Subcutaneous adipose tissue (tissue), 4 donors: ENCODE results near the gene CORO2A. TPM values are rescaled to one million over a fixed set of nuclear protein-coding genes. Genes with fewer than 3 reads are reported as not detected.

Experiments
- total RNA-seq, 4 donors: library from RNA; depleted of rRNA; stranded (reverse); fragments of >200 nt; gene quantifications; one replicate each; pipeline ENCODE4 v1.1.0, GENCODE V29; 2016
- TF ChIP-seq, protein P1 (sequence below): fragments of 450-650 bp; IDR thresholded peaks from one replicate; pipeline ENCODE4 v1.5.1; 2016; ENCODE audit warnings: low read depth, mild to moderate bottlenecking, control low read depth, antibody characterized with exemption, moderate library complexity

The CORO2A gene
- total RNA-seq, 4 donors from 2014 or later, result 0.82 to 10.4 (median 2.0) TPM

DNA sequence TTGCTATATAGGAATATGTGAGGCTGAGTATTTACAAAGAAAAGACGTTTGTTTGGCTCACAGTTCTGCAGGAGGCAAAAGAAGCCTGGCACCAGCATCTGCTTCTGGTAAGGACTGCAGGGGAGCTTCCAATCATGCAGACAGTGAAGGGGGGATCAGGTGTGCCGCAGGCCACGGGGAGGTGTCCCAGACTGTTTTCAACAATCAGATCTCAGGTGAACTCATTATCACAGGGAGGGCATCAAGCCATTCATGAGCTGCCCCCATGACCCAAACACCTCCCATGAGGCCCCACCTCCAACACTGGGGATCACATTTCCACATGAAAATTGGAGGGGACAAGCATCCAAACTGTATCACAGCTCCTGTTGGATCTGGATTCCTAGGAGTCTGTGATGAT, 43.0 kb downstream of the CORO2A start:
- TF ChIP-seq, protein P1, sequence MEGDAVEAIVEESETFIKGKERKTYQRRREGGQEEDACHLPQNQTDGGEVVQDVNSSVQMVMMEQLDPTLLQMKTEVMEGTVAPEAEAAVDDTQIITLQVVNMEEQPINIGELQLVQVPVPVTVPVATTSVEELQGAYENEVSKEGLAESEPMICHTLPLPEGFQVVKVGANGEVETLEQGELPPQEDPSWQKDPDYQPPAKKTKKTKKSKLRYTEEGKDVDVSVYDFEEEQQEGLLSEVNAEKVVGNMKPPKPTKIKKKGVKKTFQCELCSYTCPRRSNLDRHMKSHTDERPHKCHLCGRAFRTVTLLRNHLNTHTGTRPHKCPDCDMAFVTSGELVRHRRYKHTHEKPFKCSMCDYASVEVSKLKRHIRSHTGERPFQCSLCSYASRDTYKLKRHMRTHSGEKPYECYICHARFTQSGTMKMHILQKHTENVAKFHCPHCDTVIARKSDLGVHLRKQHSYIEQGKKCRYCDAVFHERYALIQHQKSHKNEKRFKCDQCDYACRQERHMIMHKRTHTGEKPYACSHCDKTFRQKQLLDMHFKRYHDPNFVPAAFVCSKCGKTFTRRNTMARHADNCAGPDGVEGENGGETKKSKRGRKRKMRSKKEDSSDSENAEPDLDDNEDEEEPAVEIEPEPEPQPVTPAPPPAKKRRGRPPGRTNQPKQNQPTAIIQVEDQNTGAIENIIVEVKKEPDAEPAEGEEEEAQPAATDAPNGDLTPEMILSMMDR, result no peak

DNA sequence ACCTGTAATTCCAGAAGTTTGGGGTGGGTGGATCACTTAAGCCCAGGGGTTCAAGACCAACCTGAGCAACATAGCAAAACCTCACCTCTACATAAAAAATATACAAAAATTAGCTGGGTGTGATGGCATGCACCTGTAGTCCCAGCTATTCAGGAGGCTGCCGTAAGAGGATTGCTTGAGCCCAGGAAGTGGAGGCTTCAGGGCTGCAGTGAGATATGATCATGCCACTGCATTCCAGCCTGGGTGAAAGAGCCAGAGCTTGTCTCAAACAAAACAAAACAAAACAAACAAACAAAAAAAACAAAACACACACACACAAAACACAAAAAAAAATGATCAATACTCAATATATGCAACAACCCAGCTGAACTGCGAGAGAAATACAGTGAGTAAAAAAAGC, 44.0 kb downstream of the CORO2A start:
- TF ChIP-seq, protein P1, result no peak

DNA sequence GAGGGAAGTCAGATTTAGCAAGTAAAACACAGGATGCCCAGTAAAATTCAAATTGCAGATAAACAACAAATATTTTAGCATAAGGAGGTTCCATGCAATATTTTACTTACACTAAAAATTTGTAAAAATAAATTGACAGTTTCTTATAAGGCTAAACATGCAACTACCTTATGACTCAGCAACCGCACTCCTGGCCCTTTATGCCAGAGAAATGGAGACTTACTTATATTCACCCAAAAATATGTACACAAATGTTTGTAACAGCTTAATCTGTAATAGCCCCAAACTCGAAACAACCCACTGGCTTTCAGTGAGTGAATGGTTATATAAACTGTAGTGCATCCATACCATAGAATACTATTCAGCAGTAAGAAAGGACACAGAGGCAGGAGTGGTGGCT, 44.9 kb downstream of the CORO2A start:
- TF ChIP-seq, protein P1, result no peak

DNA sequence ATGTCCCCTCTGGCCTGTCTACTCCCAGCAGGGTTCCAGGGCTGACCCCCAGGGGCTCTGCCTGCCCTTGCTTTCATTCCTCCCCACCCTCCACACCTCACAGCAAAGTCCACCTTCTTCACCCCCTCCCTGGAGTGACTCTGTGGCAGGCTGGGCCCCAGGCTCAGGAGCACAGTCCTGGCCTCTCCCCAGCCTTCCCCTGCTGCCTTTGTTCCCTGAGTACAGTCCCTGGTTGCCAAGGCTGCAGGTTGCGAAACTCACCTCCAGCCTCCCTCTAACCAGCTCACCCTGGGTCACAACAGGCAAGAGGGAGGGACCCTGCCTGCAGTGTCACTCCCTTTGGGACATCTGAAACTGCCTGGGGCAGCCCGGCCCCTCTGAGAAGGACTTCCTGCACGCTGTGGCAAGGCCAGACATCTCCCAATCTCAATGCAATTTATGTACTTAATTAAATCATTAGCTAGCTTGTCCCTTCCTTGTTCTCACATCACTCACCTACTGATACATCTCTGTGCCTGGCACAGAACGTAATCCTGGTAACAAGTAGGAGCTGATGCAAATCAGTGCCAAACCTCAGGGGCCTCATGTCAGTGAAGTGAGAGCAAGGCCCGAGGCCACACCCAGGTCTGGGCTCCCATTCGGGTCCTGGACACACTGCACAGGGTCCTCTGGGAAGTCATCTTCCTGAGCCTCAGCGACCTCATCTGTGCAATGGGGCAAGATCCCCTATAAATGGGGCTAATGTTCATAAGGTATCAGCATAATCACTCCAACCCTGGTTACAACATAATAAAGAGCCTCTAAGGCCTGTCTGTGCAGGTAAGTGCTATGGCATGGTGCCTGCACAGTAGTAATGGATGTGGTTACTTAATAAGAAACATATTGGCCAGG, 46.1 kb downstream of the CORO2A start:
- TF ChIP-seq, protein P1, result no peak

DNA sequence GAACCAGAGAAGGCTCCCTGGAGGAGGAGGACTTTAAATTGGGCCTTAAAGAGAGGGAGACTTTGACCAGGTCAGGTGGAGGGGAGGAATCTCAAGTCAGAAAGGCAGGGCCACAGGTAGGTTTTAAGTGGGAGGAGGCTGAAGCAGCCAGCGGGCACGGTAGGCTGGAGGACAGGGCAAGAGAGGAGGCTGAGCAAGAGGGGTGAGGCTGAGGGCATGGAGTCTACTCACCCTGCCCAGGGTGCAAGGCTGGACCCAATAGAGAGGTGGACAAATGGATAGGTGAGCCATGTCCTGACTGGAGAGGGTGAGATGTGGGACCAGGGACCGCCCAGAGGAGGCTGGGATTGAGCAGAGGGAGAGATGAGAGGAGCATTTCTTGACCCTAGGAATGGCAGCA, 47.8 kb downstream of the CORO2A start:
- TF ChIP-seq, protein P1, result no peak

DNA sequence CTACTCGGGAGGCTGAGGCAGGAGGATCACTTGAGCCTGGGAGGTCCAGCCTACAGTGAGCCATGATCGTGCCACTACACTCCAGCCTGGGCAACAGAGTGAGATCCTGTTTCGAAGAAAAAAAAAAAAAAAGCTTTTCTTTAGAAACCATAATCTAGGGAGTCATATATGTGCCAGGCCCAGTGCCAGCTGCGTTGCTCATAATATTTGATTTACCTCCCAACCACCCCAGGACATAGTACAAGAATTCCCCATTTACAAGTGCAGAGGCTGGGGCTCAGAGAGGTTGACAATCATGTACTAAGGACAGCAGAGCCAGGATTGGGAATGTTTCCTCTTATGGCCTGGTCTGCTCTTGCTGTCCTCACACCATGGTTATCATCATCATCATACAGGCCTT, 48.4 kb downstream of the CORO2A start:
- TF ChIP-seq, protein P1, result no peak

DNA sequence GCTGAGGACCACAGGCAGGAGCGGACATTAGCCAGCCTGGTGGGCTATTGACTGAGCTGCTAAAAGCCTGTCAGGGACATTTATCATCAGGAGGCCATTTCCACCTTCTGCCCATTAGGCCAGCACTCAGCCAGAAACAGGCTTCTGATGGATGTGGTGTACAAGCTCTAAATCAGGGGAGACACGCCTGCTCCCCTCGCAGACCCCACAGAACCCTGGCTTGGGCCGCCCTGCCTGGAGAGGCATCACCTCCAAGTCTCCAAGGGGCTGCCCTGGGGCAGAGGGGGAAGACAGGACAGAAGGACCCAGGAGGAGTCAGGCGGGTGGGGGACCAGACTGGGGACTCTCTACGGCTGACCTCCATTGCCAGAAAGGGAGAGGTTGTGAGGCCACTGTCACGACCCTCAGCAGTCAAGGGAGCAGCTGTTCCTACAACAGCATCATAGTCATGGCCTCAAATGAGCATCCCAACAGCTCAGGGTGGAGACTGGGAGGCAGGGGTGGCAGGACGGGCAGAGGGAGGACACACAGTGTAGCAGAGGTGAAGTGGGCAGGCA, 49.4 kb downstream of the CORO2A start:
- TF ChIP-seq, protein P1, result no peak
